Skeletal muscle satellite cell (primary cell): ENCODE results near the gene CAGE1.

Experiments used
- H3K27me3 ChIP-seq: 2 replicates; pipeline ENCODE4 v1.7.0; 2013; ENCODE audit warnings: low read length; ENCODE audit not compliant: control insufficient read depth, insufficient read depth
- H3K36me3 ChIP-seq: 2 replicates; pipeline ENCODE4 v1.7.0; 2013; ENCODE audit warnings: mild to moderate bottlenecking, control low read depth, low read length; ENCODE audit not compliant: insufficient read depth
- H3K4me1 ChIP-seq: 2 replicates; pipeline ENCODE4 v1.7.0; 2013; ENCODE audit warnings: low read length; ENCODE audit not compliant: control insufficient read depth, insufficient read depth
- H3K4me2 ChIP-seq: 2 replicates; pipeline ENCODE4 v1.7.0; 2013; ENCODE audit warnings: mild to moderate bottlenecking, low read length
- H3K4me3 ChIP-seq: 2 replicates; pipeline ENCODE4 v1.7.0; 2013; ENCODE audit warnings: low read length
- H3K9ac ChIP-seq: 2 replicates; pipeline ENCODE4 v1.7.0; 2013; ENCODE audit warnings: mild to moderate bottlenecking, low read depth, low read length, moderate library complexity
- H3K9me3 ChIP-seq: replicated peaks from 2 replicates; pipeline ENCODE4 v1.7.0; 2013; ENCODE audit warnings: mild to moderate bottlenecking, control low read depth, low read length

The CAGE1 gene

GRCh38 chr6:7424967-7425807 is 35.6 kb upstream of the CAGE1 start:
- Histone ChIP-seq H3K36me3 (no peaks in the 10 kb centered on the region), H3K4me2 (no peak overlapping the region), H3K9me3 (no peaks in the 10 kb centered on the region), H3K4me1 (no peaks in the 10 kb centered on the region), H3K9ac (no peak overlapping the region), H3K4me3 (no peak overlapping the region), H3K27me3 (no peaks in the 10 kb centered on the region)

- Histone ChIP-seq H3K4me1 (no peaks in the 10 kb centered on the region), H3K36me3 (no peaks in the 10 kb centered on the region), H3K4me3 (no peak overlapping the region), H3K9ac (no peak overlapping the region), H3K27me3 (no peaks in the 10 kb centered on the region), H3K4me2 (no peak overlapping the region), H3K9me3 (no peaks in the 10 kb centered on the region)
Measured at GRCh38 chr6:7424058-7424457, 34.5 kb upstream of the CAGE1 start.

GRCh38 chr6:7421066-7421465 is 31.5 kb upstream of the CAGE1 start:
- Histone ChIP-seq H3K4me3 (no peak overlapping the region), H3K36me3 (peaks cover 19% of the 10 kb centered on the region), H3K4me2 (no peak overlapping the region), H3K4me1 (no peaks in the 10 kb centered on the region), H3K27me3 (no peaks in the 10 kb centered on the region), H3K9ac (no peak overlapping the region), H3K9me3 (no peaks in the 10 kb centered on the region)

GRCh38 chr6:7419065-7419464 is 29.5 kb upstream of the CAGE1 start:
- H3K4me2 ChIP-seq = no peak overlapping the region
- H3K9ac ChIP-seq = no peak overlapping the region
- no peak overlapping the region for H3K4me3 ChIP-seq
- H3K36me3 ChIP-seq = peaks cover 37% of the 10 kb centered on the region
- H3K4me1 ChIP-seq = no peaks in the 10 kb centered on the region
- no peaks in the 10 kb centered on the region for H3K27me3 ChIP-seq
- no peaks in the 10 kb centered on the region for H3K9me3 ChIP-seq

- Histone ChIP-seq H3K4me1 (no peaks in the 10 kb centered on the region), H3K9me3 (no peaks in the 10 kb centered on the region), H3K36me3 (peaks cover 40% of the 10 kb centered on the region), H3K27me3 (no peaks in the 10 kb centered on the region), H3K4me2 (no peak overlapping the region), H3K9ac (no peak overlapping the region), H3K4me3 (no peak overlapping the region)
Measured at GRCh38 chr6:7418238-7418905, 28.8 kb upstream of the CAGE1 start.

GRCh38 chr6:7417684-7418083 is 28.1 kb upstream of the CAGE1 start:
- Histone ChIP-seq H3K9me3 (no peaks in the 10 kb centered on the region), H3K4me2 (no peak overlapping the region), H3K4me1 (no peaks in the 10 kb centered on the region), H3K27me3 (no peaks in the 10 kb centered on the region), H3K4me3 (no peak overlapping the region), H3K9ac (no peak overlapping the region), H3K36me3 (peaks cover 40% of the 10 kb centered on the region)

DNA sequence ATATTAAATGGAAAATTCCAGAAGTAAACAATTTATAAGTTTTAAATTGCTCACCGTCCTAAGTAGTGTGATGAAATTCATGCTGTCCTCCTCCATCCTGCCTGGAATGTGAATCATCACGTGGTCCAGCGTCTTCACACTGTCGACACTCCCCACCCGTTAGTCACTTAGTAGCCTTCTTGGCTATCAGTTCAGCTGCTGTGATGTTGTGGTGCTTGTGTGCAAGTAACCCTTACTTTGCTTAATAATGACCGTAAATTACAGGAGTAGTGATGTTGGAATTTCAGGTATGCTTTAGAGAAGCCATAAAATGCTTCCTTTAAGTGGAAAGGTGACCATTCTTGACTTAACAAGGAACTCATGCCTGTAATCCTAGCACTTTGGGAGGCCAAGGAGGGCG is 25.3 kb upstream of the CAGE1 start:
- Histone ChIP-seq H3K36me3 (peaks cover 62% of the 10 kb centered on the region), H3K4me1 (no peaks in the 10 kb centered on the region), H3K9me3 (no peaks in the 10 kb centered on the region), H3K9ac (no peak overlapping the region), H3K4me2 (no peak overlapping the region), H3K27me3 (no peaks in the 10 kb centered on the region), H3K4me3 (no peak overlapping the region)

GRCh38 chr6:7413151-7413823 is 23.7 kb upstream of the CAGE1 start:
- Histone ChIP-seq H3K9ac (no peak overlapping the region), H3K27me3 (no peaks in the 10 kb centered on the region), H3K4me2 (no peak overlapping the region), H3K4me3 (no peak overlapping the region), H3K36me3 (peaks cover 62% of the 10 kb centered on the region), H3K9me3 (no peaks in the 10 kb centered on the region), H3K4me1 (no peaks in the 10 kb centered on the region)

- no peaks in the 10 kb centered on the region for H3K4me1 ChIP-seq
- H3K4me3 ChIP-seq = no peak overlapping the region
- no peaks in the 10 kb centered on the region for H3K27me3 ChIP-seq
- H3K4me2 ChIP-seq = no peak overlapping the region
- H3K9ac ChIP-seq = no peak overlapping the region
- H3K36me3 ChIP-seq = peaks cover 64% of the 10 kb centered on the region
- no peaks in the 10 kb centered on the region for H3K9me3 ChIP-seq
Measured at GRCh38 chr6:7411328-7411727, 21.8 kb upstream of the CAGE1 start.

GRCh38 chr6:7410851-7411250 is 21.3 kb upstream of the CAGE1 start:
- Histone ChIP-seq H3K4me1 (no peaks in the 10 kb centered on the region), H3K9me3 (no peaks in the 10 kb centered on the region), H3K9ac (no peak overlapping the region), H3K27me3 (no peaks in the 10 kb centered on the region), H3K4me3 (no peak overlapping the region), H3K4me2 (no peak overlapping the region), H3K36me3 (peaks cover 65% of the 10 kb centered on the region)

DNA sequence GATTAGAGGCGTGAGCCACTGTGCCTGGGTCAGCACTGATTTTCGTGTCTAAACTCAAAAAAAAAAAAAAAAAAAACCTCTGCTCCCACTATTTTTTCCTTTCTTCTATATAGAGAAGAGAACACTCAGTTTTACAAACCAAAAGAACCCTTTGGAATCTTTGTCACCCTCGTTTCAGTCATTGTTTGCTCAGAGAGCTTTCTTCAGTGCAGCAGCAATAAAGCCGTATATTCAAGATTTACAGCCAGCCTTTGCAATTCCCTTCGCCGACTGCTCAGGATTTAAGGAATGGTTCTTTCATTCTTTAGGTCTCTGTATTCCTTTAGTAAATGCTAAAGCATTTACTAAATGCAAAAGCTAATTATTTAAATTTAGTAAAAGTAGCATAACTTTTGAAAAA is 20.2 kb upstream of the CAGE1 start:
- H3K27me3 ChIP-seq = no peaks in the 10 kb centered on the region
- no peaks in the 10 kb centered on the region for H3K9me3 ChIP-seq
- peaks cover 66% of the 10 kb centered on the region for H3K36me3 ChIP-seq
- H3K4me1 ChIP-seq = no peaks in the 10 kb centered on the region
- H3K4me3 ChIP-seq = no peak overlapping the region
- H3K4me2 ChIP-seq = no peak overlapping the region
- H3K9ac ChIP-seq = no peak overlapping the region
